K562 (cell line): ENCODE data around the gene TRPC1. TPM values are rescaled to one million over a fixed set of nuclear protein-coding genes. Genes with fewer than 3 reads are reported as not detected.

Source experiments
- ARID1B ChIP-seq: fragments of 450-650 bp; IDR thresholded peaks from 2 replicates; pipeline ENCODE4 v1.6.1; 2016; ENCODE audit warnings: antibody characterized with exemption, mild to moderate bottlenecking, inconsistent platforms
- ARNT ChIP-seq, 2 experiments: fragments of 450-650 bp; IDR thresholded peaks; 2 replicates each; pipeline ENCODE4 v1.6.1; 2016; ENCODE audit warnings: mild to moderate bottlenecking in 1 of 2
- CBX8 ChIP-seq: fragments of 200-600 bp; sonication (generic); IDR thresholded peaks from 2 replicates; pipeline ENCODE4 v1.6.1; 2012; ENCODE audit warnings: borderline replicate concordance, mixed run types, low read depth, mild to moderate bottlenecking, moderate library complexity, mixed read lengths, low read length, control low read depth, inconsistent platforms; ENCODE audit not compliant: poor library complexity, severe bottlenecking; ENCODE audit errors: extremely low read depth
- EGR1 ChIP-seq: fragments of 450-650 bp; conservative IDR thresholded peaks from 2 replicates; pipeline ENCODE4 v1.6.1; 2017; ENCODE audit warnings: mild to moderate bottlenecking
- FUS ChIP-seq: fragments of 200-400 bp; formaldehyde crosslinking; optimal IDR thresholded peaks from 2 replicates; pipeline ENCODE3; 2017; ENCODE audit warnings: low read depth, low read length
- GTF3C2 ChIP-seq: IDR thresholded peaks from 3 replicates; pipeline ENCODE4 v1.6.1; 2011; ENCODE audit warnings: borderline replicate concordance, mild to moderate bottlenecking, moderate library complexity; ENCODE audit not compliant: insufficient read length; ENCODE audit errors: extremely low read depth
- HMGN3 ChIP-seq: IDR thresholded peaks from 2 replicates; pipeline ENCODE4 v1.6.1; 2011; ENCODE audit warnings: borderline replicate concordance, low read depth, mild to moderate bottlenecking, mixed read lengths, low read length; ENCODE audit not compliant: insufficient read length; ENCODE audit errors: extremely low read depth
- LCOR ChIP-seq: sonication (generic); formaldehyde crosslinking; IDR thresholded peaks from 2 replicates; pipeline ENCODE4 v1.8.0; 2022; ENCODE audit warnings: mild to moderate bottlenecking, missing genetic modification reagents
- MTA1 ChIP-seq: fragments of 450-650 bp; IDR thresholded peaks from 2 replicates; pipeline ENCODE4 v1.6.1; 2017; ENCODE audit warnings: borderline replicate concordance
- MTA3 ChIP-seq: fragments of 450-650 bp; formaldehyde crosslinking; IDR thresholded peaks from 2 replicates; pipeline ENCODE4 v1.6.1; 2017; ENCODE audit warnings: mild to moderate bottlenecking, borderline replicate concordance
- NFYB ChIP-seq: IDR thresholded peaks from 2 replicates; pipeline ENCODE4 v1.6.1; 2011; ENCODE audit warnings: mild to moderate bottlenecking, moderate library complexity; ENCODE audit not compliant: insufficient read length; ENCODE audit errors: extremely low read depth
- SMARCC2 ChIP-seq: fragments of 450-650 bp; IDR thresholded peaks from 2 replicates; pipeline ENCODE4 v1.6.1; 2017; ENCODE audit warnings: antibody characterized with exemption, moderate library complexity, mild to moderate bottlenecking, low read depth
- SOX6 ChIP-seq: fragments of 450-650 bp; IDR thresholded peaks from 2 replicates; pipeline ENCODE4 v1.6.1; 2014; ENCODE audit warnings: mild to moderate bottlenecking
- SP2 ChIP-seq: IDR thresholded peaks from 2 replicates; pipeline ENCODE4 v1.6.1; 2011; ENCODE audit warnings: mild to moderate bottlenecking, low read depth, low read length, moderate library complexity; ENCODE audit not compliant: poor library complexity, severe bottlenecking; ENCODE audit errors: extremely low read depth
- SRSF1 ChIP-seq: fragments of 200-400 bp; formaldehyde crosslinking; IDR thresholded peaks from 2 replicates; pipeline ENCODE4 v1.6.1; 2017; ENCODE audit warnings: mild to moderate bottlenecking, low read depth, low read length, moderate library complexity
- TBL1XR1 ChIP-seq, 2 experiments: IDR thresholded peaks; 2 replicates each; pipeline ENCODE4 v1.6.1; 2012; ENCODE audit warnings: improper control_type of control experiment in 2 of 2, low read length in 2 of 2, mild to moderate bottlenecking in 1 of 2
- TCF15 ChIP-seq: fragments of 250-450 bp; sonication (Bioruptor Pico); IDR thresholded peaks from 2 replicates; pipeline ENCODE4 v1.8.0; 2022; ENCODE audit warnings: moderate library complexity, mild to moderate bottlenecking, inconsistent platforms
- TEAD2 ChIP-seq: fragments of 450-650 bp; IDR thresholded peaks from 2 replicates; pipeline ENCODE4 v1.6.1; 2016; ENCODE audit warnings: missing genetic modification characterization, control low read depth, missing compliant biosample characterization
- USF2 ChIP-seq: sonication (generic); formaldehyde crosslinking; IDR thresholded peaks from 2 replicates; pipeline ENCODE4 v1.5.0; 2020; ENCODE audit warnings: missing genetic modification reagents
- ZBTB9 ChIP-seq: fragments of 450-650 bp; formaldehyde crosslinking; IDR thresholded peaks from 2 replicates; pipeline ENCODE4 v1.4.0; 2020; ENCODE audit warnings: mild to moderate bottlenecking, moderate library complexity
- ZNF354B ChIP-seq: fragments of 250-450 bp; sonication (Bioruptor Pico); IDR thresholded peaks from 2 replicates; pipeline ENCODE4 v1.4.0; 2020
- polyA plus RNA-seq, 8 experiments: library from polyadenylated mRNA; depleted of rRNA in 4 of 8; stranded (reverse) in 5 of 8; unstranded in 3 of 8; fragments of >200 nt; fragmentation: Nextera tagmentation in 2 of 8; fragmentation: Illumina TruSeq in 1 of 8; extraction: Ambion mirVana in 2 of 8; extraction: Trizol in 1 of 8; gene quantifications; 2 replicates each; pipeline versions ENCODE4 v1.2.1 to v1.2.3, GENCODE V29; 2011 to 2014; ENCODE audit warnings: inconsistent platforms in 1 of 8, missing spikeins in 1 of 8
- total RNA-seq, 7 experiments: library from RNA; depleted of rRNA in 6 of 7; stranded (reverse); fragments of >200 nt in 6 of 7; fragmentation: Illumina TruSeq in 2 of 7; extraction: Trizol in 2 of 7; gene quantifications; 2 replicates each; pipeline versions ENCODE4 v1.2.1 to v1.2.3, GENCODE V29; 2011 to 2021; ENCODE audit warnings: low replicate concordance in 1 of 7
- TF ChIP-seq, protein P1 (sequence below): sonication (generic); formaldehyde crosslinking; IDR thresholded peaks from 2 replicates; pipeline ENCODE4 v1.9.0; 2022; ENCODE audit warnings: mild to moderate bottlenecking, missing genetic modification reagents

TRPC1 gene
- total and polyA plus RNA-seq, 9 of the 15 experiments (the other 6 are each of a cell fraction or from before 2014, with no cell fraction given) = 1.4 to 6.5 (median 3.0) TPM

DNA sequence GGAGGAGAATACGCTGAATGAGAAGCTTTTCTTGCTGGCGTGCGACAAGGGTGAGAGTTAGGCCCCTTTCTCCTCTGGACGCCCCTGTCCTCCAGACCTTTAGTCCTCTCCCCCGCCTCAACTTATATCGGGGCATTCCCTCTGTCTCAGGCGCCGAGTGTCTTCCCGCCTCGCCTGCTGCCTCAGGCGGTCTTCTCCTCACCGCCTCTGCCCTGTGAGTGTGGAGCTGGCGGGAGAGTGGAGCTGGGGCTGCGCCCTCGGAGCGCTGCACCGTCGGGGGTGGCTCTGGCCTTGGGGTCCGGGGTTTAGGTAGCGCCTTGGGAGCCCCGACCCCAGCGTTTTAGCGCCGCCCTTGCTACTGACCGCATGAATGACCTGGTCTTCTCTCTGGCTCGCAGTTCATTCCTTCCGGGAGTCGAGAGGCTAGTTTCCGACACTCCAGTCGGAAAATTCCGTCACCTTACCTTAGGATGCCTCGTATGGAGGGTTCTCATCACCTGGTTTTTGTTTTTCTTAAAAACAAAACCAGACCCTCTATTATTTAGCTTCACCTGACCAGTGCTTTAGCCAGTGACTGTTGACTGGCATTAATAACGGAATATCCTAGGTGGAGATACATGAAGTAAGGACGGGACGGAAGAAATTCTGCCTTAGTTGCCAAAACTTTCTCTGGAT is 985 bp downstream of the TRPC1 start (continued):
- TF ChIP-seq TBL1XR1 (IDR thresholded peaks at IDR 0.05; ENCODE audit: low read length in 2 of 2) = no peak
- no peak for TF ChIP-seq NFYB
- TF ChIP-seq ARID1B = no peak
- no peak for TF ChIP-seq ZNF354B (CRISPR knock-in tag)
- TF ChIP-seq HMGN3 = no peak
- no peak for TF ChIP-seq ZBTB9
- no peak for TF ChIP-seq FUS
- 0 out of 2 replicates have a peak, but pooled peaks have one; percentile 27 for TF ChIP-seq SOX6
- TF ChIP-seq LCOR (CRISPR knock-in tag) = peak; percentile 39; the same call in 1 of the 2 replicates
- no peak for TF ChIP-seq SP2
- TF ChIP-seq MTA3 = 0 out of 2 replicates have a peak, but pooled peaks have one; percentile 70
- TF ChIP-seq ARNT (IDR thresholded peaks at IDR 0.05) = no peak; a peak in 1 of 4 replicates
- no peak for TF ChIP-seq SRSF1
- TF ChIP-seq MTA1 = no peak
- no peak for TF ChIP-seq TCF15 (CRISPR knock-in tag)
- no peak for TF ChIP-seq USF2 (CRISPR knock-in tag)
- no peak for TF ChIP-seq TEAD2 (tag)
- TF ChIP-seq GTF3C2 = no peak
- TF ChIP-seq, protein P1, sequence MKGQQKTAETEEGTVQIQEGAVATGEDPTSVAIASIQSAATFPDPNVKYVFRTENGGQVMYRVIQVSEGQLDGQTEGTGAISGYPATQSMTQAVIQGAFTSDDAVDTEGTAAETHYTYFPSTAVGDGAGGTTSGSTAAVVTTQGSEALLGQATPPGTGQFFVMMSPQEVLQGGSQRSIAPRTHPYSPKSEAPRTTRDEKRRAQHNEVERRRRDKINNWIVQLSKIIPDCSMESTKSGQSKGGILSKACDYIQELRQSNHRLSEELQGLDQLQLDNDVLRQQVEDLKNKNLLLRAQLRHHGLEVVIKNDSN (CRISPR knock-in tag) = no peak
- no peak for TF ChIP-seq CBX8
- 0 out of 2 replicates have a peak, but pooled peaks have one; percentile 10 for TF ChIP-seq EGR1
- peak; percentile 20; the same call in 1 of the 2 replicates for TF ChIP-seq SMARCC2
